LoVo (cell line): ENCODE data around the gene MAPK10.

Source experiments
- DNase-seq: peaks from one replicate; pipeline ENCODE4 v3.0.0-alpha.2; 2016; ENCODE audit warnings: low spot score

Gene MAPK10

DNA sequence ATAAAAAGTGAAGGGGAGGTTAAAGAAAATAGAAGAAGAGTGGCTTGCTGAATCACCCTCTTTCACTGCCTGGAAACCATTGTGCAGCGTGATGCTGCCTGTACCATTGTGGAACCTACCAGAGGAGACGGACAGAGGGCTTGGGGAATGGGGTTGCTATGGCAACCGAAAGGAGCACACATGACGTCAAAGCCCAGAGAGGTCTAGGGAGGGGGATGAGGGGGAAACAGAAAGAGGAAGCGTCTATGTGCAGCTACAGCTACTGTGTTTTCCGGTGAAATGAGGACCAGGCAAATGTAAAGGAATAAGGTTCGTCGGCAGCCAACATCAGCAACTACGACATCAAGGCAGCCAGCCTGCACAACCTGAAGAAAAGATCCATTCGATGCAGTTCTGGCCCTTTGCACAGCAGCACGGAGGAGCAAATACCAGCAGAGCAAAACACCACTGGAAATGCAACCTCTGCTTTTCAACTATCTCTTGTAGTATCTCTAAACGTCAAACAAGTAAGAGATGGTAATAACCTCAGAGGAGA lies at the start of gene MAPK10:
MAPK10 (minus strand) TSS at position 110 of the 535 bp plus-strand sequence.
- DNase-seq, result no peak

- no peak for DNase-seq
These were observed 43.7 kb upstream of the MAPK10 start for GRCh38 chr4:86403575-86403974.

GRCh38 chr4:86401826-86402225 lies 42.0 kb upstream of the MAPK10 start:
- DNase-seq, result no peak

GRCh38 chr4:86400216-86400615 lies 40.4 kb upstream of the MAPK10 start:
- no peak for DNase-seq

DNA sequence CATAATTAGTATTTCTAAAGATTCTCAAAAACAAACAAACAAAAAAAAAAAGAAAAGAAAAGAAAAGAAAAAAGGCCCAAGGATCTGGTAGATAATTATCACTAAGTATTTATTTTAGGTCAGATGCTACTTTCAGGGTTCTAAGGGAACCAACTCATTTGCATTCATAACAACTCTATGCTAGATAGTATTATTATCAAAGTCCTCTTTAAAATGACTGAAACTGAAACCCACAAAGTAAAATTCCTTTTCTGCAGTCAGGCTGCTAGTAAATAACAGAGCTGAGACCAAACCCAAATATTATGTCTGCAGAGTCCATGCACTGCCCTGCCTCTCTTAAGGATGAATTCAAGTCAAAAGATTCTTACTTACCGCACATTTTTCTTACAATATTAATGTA lies 38.3 kb upstream of the MAPK10 start:
- DNase-seq, result no peak

DNA sequence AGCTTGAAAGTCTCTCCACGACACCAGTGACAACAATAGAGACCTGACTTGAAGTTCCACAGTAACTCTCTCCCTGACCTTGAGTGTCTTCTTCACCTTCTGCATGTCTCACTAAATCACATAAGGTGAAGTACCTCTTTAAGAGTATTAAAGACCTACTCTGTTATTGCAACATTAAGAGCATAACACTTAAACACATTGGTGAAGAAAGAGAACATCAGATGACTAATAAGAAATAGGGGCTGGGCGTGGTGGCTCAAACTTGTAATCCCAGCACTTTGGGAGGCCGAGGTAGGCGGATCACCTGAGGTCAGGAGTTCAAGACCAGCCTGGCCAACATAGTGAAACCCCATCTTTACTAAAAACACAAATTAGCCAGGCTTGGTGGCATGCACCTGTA lies 33.9 kb upstream of the MAPK10 start:
- no peak for DNase-seq

DNA sequence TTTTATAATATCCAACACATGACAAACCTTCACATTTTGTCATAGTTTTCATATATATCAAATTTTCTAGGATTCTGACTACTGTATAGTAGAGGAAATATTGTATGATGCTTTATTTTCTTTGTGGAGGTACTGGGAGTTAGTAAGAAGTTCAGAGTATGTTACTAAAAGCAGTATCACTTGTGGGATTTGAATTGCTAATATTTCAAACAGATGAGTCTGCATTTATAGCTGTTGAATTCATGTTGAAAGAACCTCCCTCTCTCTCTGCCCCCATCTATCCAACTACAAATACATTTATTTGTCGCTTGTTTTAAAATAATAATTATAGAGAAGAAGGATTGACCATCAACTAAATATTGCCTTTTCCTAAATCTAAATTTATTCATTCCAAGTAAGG lies 29.8 kb upstream of the MAPK10 start:
- DNase-seq, result no peak

DNA sequence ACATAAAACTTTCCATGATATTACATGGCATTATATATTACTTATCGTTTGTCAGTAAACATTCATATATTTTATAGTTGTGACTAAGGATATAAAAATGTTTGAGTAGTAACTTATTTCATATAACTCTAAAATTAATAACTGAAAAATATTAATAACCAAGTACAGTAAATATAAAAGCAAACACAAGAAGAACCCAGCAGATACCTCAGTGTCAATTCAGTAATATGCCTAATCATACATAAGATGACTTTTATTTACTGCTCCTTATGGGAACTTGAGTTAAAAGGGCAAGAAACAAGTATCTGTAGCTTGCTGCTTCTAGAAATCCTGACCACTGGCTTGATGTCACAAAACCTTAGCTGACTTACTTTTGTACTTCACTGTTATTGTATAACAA lies 28.4 kb upstream of the MAPK10 start:
- no peak for DNase-seq

DNA sequence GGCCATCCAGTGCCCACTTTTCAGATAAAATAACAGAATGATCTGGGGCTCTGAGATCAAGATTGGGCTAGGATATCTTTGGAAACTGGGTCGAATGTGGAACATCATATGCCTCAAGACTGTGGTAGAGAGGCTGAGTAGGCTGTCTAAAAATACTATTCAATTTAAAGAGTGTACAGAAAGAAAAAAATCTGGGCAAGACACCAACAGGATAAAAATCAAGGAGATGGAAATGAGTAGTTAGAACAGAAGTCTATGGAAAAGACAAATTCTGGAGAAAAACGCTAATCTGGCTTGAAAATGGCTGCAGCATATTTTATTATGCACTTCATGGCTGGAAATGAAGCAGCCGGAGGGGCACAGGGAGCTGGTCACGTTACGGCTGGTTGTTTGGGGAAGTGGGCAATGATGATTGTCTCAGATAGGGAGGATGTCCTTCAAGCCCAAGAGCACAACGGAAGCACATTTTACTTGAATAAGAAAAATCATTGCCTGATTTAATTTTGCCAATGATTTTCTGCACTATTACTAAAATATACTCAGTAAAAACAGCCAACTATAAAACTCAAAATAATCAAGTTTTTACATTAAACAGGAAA lies 27.1 kb upstream of the MAPK10 start:
- no peak for DNase-seq

GRCh38 chr4:86386201-86386600 lies 26.3 kb upstream of the MAPK10 start:
- DNase-seq, result no peak

- DNase-seq, result no peak
These were observed 21.6 kb upstream of the MAPK10 start for GRCh38 chr4:86381431-86381830.

DNA sequence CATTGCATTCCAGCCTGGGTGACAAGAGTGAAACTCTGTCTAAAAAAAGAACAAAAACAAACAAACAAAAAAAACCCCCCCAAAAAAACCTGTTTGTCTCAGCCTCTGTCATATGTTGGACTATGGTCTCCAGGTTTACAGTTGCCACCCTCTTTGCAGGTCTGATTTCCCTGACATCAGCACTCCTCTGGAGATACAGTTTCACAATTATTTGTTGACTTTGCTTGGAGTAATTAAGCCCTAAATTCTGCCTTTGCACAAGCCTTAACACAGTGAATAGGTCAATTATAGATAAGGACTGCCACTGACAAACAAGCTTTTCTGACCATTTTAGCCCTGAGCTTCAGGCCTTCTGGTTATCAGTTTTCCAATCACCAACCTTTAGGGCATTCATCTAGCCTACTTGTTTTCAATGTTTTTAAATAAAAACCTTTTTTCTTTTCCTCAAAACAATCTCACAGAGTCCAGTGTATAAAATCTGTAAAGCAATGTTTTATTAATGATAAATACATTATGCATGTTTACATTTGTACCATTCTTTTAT lies 20.4 kb upstream of the MAPK10 start:
- DNase-seq, result no peak

DNA sequence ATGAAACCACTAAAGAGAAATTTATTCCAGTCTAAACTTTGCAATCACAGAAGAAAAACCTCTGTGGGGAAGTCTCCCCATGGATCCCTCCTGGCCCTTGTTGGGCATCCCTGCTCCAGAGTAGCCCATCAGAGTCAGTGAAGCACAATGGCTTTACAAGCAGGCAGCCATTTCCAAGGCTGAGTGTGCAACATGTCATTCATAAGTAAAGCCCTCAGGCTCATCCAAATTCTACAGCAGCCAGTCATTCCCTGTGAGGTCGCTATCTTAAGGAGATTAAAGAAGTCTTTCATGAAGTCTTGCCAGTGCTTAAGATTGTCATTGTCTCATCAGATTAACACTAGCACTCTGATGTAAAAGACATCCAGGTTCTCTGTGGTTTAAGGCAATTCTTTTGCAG lies 17.0 kb upstream of the MAPK10 start:
- DNase-seq, result no peak

GRCh38 chr4:86368433-86368832 lies 8.6 kb upstream of the MAPK10 start:
- no peak for DNase-seq

DNA sequence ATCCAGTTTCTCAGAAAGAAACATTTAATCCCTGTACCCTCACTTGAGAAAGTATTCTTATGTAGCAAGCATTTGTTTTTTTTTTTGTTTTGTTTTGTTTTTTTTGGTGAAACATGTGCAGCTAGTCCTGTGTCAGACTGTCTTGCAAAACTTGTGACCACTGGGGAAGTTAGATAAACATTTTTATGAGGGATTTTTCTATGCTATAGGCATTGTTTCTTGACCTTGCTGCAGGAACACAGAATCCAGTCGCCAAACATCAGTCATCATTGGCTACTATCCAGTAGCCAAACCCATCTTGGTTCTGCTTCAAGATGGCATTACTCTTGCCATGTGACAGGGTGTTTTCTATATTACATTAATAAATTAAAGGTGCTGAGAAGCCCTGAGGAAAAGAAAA lies 7.7 kb upstream of the MAPK10 start:
- DNase-seq, result no peak

DNA sequence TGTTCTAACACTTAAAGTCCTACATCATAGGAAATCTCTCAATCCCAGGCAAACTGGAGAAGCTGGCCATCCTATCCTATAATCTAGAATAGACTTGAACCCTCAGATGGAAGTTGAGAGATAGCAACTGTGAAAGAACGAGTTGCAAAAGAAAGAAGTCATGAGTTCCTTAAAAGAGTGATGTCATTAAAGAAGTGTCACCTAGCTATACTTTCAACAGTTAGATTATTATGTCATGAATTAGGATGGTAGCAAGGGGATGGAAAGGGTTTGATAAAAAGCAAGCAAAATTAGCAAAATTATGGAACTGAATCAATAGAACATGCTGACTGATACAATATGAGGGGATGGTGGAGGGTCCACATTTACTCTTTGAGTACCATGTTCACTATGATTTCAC lies 7.1 kb upstream of the MAPK10 start:
- DNase-seq, result no peak

GRCh38 chr4:86362510-86362909 lies 2.7 kb upstream of the MAPK10 start:
- DNase-seq, result no peak

DNA sequence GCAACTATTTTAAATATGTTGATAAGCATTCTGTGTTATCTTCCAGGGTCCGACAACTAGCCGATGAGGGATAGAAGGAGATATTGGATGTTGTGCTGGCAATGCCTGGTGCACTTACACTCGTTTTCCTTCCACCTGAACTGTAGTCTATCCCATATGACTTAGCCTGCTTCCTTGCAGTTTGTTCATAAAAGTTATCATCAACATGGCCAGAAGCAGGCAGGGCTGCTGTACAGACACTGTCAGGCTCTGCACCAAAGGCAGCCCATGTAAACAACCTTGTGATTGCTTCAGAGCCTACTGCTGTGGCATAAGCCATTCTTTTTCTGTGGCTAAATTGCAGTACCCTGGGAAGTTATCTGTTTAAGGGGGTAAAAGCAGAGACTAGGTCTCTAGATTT lies 1.6 kb downstream of the MAPK10 start:
- DNase-seq, result no peak

GRCh38 chr4:86357608-86358007 lies 2.2 kb downstream of the MAPK10 start:
- DNase-seq, result no peak

- no peak for DNase-seq
These were observed 3.2 kb downstream of the MAPK10 start for GRCh38 chr4:86356425-86357210.

- no peak for DNase-seq
These were observed 5.5 kb downstream of the MAPK10 start for GRCh38 chr4:86354390-86354789.

DNA sequence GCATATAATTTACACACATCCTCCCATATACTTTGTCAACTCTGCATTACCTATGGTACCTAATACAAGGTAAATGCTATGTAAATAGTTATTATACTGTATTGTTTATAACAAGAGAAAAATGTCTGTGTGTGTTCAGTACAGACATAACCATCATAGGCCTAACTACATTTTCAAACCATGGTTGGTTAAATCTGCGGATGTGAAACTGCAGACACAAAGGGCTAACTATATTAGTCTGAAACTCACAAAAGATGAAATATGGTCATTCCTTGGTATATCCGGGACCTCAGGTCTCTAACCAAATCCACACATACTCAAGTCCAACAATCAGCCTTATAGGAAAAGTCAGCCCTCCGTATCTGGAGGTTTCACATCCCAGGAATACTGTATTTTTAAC lies 13.5 kb downstream of the MAPK10 start:
- no peak for DNase-seq

GRCh38 chr4:86344127-86344526 lies 15.7 kb downstream of the MAPK10 start:
- DNase-seq, result no peak
